Measurements from ENCODE around the gene SYPL2.

Gene SYPL2

GRCh38 chr1:109501644-109502363 is 35.5 kb downstream of the SYPL2 start:
- FAIRE-seq = no peak

GRCh38 chr1:109502364-109502851 is 36.1 kb downstream of the SYPL2 start:
- TF ChIP-seq, protein P1, sequence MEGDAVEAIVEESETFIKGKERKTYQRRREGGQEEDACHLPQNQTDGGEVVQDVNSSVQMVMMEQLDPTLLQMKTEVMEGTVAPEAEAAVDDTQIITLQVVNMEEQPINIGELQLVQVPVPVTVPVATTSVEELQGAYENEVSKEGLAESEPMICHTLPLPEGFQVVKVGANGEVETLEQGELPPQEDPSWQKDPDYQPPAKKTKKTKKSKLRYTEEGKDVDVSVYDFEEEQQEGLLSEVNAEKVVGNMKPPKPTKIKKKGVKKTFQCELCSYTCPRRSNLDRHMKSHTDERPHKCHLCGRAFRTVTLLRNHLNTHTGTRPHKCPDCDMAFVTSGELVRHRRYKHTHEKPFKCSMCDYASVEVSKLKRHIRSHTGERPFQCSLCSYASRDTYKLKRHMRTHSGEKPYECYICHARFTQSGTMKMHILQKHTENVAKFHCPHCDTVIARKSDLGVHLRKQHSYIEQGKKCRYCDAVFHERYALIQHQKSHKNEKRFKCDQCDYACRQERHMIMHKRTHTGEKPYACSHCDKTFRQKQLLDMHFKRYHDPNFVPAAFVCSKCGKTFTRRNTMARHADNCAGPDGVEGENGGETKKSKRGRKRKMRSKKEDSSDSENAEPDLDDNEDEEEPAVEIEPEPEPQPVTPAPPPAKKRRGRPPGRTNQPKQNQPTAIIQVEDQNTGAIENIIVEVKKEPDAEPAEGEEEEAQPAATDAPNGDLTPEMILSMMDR (IDR thresholded peaks at IDR 0.05; ENCODE audit: insufficient read depth, missing control alignments) = no peak
- FAIRE-seq (no peak), DNase-seq (ENCODE audit: insufficient read length, low spot score) (no peak)

More at GRCh38 chr1:109501644-109502363, 35.5 kb downstream of the SYPL2 start:
- TF ChIP-seq, protein P1 (IDR thresholded peaks at IDR 0.05; ENCODE audit: insufficient read depth, missing control alignments) = no peak
- DNase-seq (ENCODE audit: insufficient read length, low spot score) = no peak

DNA sequence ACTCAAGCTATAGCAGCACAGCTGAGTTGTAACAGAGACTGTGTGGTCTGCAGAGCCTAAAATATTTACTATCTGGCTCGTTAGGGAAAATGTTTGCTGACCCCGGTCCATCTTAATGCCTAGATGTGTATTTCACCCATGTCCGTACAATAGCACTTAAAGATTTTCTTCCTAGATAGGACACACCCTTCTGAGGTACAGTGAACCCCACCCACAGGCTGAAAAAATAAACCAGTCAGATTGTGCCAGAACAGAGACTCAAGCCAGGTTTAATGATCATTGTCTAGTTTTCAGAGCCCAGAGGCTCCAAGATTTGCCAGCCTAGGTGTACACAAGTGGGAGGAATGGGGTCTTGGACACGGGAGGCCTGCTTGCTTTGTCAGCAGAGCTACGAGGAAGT is 37.6 kb downstream of the SYPL2 start:
- FAIRE-seq = no peak
- TF ChIP-seq, protein P1 (IDR thresholded peaks at IDR 0.05; ENCODE audit: insufficient read depth, missing control alignments) = no peak
- DNase-seq (ENCODE audit: insufficient read length, low spot score) = no peak

DNA sequence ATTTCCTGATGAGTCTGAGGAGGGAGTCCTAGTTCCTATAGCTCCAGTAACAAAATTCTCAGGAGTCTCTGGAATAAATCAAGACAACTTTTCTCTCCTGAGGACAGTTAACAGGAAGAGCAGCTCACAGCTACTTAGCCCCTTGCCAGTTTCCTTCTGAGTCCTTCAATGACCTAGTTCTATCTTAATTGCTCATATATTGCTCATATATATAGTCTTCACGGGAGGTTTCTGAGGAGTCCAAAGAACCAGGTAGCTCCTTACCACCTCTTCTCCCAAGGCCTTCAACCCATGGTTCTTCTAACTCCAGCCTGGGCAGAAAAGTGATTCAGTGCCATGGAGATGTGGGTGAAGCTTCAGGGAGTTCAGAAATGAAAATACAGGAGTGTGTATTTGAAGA is 38.6 kb downstream of the SYPL2 start:
- DNase-seq (ENCODE audit: insufficient read length, low spot score) = no peak
- TF ChIP-seq, protein P1 (IDR thresholded peaks at IDR 0.05; ENCODE audit: insufficient read depth, missing control alignments) = no peak
- no peak for FAIRE-seq

DNA sequence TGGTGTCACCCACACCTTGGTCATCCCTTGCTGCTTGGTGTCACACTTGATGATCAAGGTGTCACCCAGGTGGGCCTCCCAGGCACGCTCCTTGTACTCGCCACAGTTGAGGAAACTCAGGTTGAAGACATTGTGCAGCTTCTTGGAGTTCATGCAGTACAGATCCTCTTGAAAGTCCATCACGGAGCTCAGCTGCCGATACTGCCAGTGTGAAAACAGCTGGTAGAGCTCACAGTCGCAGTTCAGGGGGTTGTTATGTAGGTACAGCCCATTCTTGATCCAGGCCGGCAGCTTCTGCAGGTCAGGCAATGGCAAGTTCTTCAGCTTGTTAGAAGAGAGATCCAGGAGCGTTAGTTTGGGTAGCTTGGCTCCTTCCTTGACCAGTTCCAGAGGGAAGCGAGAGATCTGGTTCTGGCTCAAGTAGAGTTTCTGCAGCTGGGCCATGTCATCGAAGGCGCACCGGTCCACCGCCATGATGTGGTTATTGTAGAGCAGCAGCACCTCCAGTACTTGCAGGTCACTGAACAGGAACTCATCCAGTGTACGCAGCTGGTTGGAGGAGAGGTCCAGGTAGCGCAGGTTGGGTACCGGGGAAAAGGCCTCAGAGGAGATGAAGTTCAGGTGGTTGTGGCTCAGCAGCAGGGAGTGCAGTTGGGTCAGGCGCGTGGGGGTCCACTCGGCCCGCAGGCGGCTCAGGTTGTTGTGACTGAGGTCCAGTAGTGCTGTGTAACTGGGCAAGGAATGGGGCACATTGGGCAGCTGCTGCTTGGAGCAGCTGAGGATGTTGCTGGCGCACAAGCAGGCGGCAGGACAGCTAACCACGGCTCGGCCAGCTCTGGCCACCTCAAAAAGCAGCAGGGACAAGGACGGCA is 41.9 kb downstream of the SYPL2 start:
- TF ChIP-seq, protein P1 (IDR thresholded peaks at IDR 0.05; ENCODE audit: insufficient read depth, missing control alignments) = no peak
- FAIRE-seq = no peak

GRCh38 chr1:109508873-109509175 is 42.5 kb downstream of the SYPL2 start:
- no peak for DNase-seq (ENCODE audit: insufficient read length, low spot score)
- TF ChIP-seq, protein P1 (IDR thresholded peaks at IDR 0.05; ENCODE audit: insufficient read depth, missing control alignments) = no peak
- no peak for FAIRE-seq

More for the DNA sequence above, 41.9 kb downstream of the SYPL2 start:
- DNase-seq (ENCODE audit: insufficient read length, low spot score) = no peak

All from D721Med (cell line).